Coronary artery (tissue), 2 donors: ENCODE results near the gene CACNB2.
A peak's percentile ranks its signal among the peaks of the same experiment; 100 is the strongest.

Experiments
- DNase-seq: peaks from one replicate; pipeline ENCODE4 v3.0.0-alpha.2; 2017; ENCODE audit warnings: low spot score
- H3K27ac ChIP-seq, 2 donors: fragments of 200-600 bp; sonication (generic); one replicate each; pipeline ENCODE4 v1.5.1; 2016 to 2019
- H3K4me3 ChIP-seq: fragments of 200-600 bp; sonication (generic); 2 replicates; pipeline ENCODE4 v1.5.1; 2016; ENCODE audit warnings: mild to moderate bottlenecking, moderate library complexity
- CTCF ChIP-seq: fragments of 200-600 bp; sonication (generic); IDR thresholded peaks from one replicate; pipeline ENCODE4 v1.5.1; 2019; ENCODE audit warnings: antibody characterized with exemption

Gene CACNB2

GRCh38 chr10:18501629-18502028 is 361.4 kb downstream of the CACNB2 start:
- no peak overlapping the region for H3K4me3 ChIP-seq
- TF ChIP-seq CTCF, result no peak
- H3K27ac ChIP-seq, result no peak overlapping the region
- DNase-seq, result no peak

GRCh38 chr10:18504161-18504560 is 363.9 kb downstream of the CACNB2 start:
- no peak for DNase-seq
- Histone ChIP-seq H3K4me3 (no peak overlapping the region), H3K27ac (no peak overlapping the region)
- TF ChIP-seq CTCF, result no peak

GRCh38 chr10:18505456-18506118 is 365.4 kb downstream of the CACNB2 start:
- H3K27ac ChIP-seq, result no peak overlapping the region
- peak overlapping the region; percentile 25 for H3K4me3 ChIP-seq
- no peak for DNase-seq
- TF ChIP-seq CTCF, result no peak

- Histone ChIP-seq H3K27ac (no peak overlapping the region), H3K4me3 (no peak overlapping the region)
- DNase-seq, result no peak
- no peak for TF ChIP-seq CTCF
Observed at GRCh38 chr10:18508587-18508986, 368.4 kb downstream of the CACNB2 start.

GRCh38 chr10:18514537-18514936 is 374.3 kb downstream of the CACNB2 start:
- no peak for DNase-seq
- Histone ChIP-seq H3K4me3 (no peak overlapping the region), H3K27ac (no peak overlapping the region)
- no peak for TF ChIP-seq CTCF

GRCh38 chr10:18516851-18517250 is 376.6 kb downstream of the CACNB2 start:
- Histone ChIP-seq H3K4me3 (no peak overlapping the region), H3K27ac (no peak overlapping the region)
- no peak for TF ChIP-seq CTCF
- no peak for DNase-seq

GRCh38 chr10:18523025-18523424 is 382.8 kb downstream of the CACNB2 start:
- Histone ChIP-seq H3K4me3 (no peak overlapping the region), H3K27ac (peak overlapping the region in 1 of 2 donors; percentile 19)
- DNase-seq, result no peak
- no peak for TF ChIP-seq CTCF
